IMR-90 (cell line): ENCODE results near the gene UGT1A1.

Experiments
- CTCF ChIP-seq: conservative IDR thresholded peaks from 2 replicates; pipeline ENCODE4 v1.5.1; 2012; ENCODE audit warnings: mild to moderate bottlenecking, low read depth, low read length, improper control_type of control experiment
- MAFK ChIP-seq: IDR thresholded peaks from 2 replicates; pipeline ENCODE4 v1.6.1; 2012; ENCODE audit warnings: low read depth, low read length, improper control_type of control experiment
- RAD21 ChIP-seq: IDR thresholded peaks from 2 replicates; pipeline ENCODE4 v1.6.1; 2012; ENCODE audit warnings: low read length, improper control_type of control experiment
- RFX5 ChIP-seq: IDR thresholded peaks from 2 replicates; pipeline ENCODE4 v1.8.0; 2012; ENCODE audit warnings: low read depth, mild to moderate bottlenecking, low read length, moderate library complexity

GRCh38 chr2:233713262-233713615 lies 46.8 kb upstream of the UGT1A1 start:
- no peak for TF ChIP-seq RFX5
- TF ChIP-seq CTCF = no peak
- TF ChIP-seq MAFK = no peak
- TF ChIP-seq RAD21 = no peak
